HUES6 (cell line): Measurements from ENCODE around the gene FARP1.

Source experiments
- H3K27ac ChIP-seq: 2 replicates; pipeline ENCODE4 v1.7.0; 2013; ENCODE audit warnings: low read depth, mild to moderate bottlenecking, low read length, inconsistent platforms
- H3K27me3 ChIP-seq: 2 replicates; pipeline ENCODE4 v1.6.1; 2013; ENCODE audit warnings: low read length; ENCODE audit not compliant: control insufficient read depth, insufficient read depth
- H3K36me3 ChIP-seq: 2 replicates; pipeline ENCODE4 v1.6.1; 2013; ENCODE audit warnings: low read length; ENCODE audit not compliant: control insufficient read depth, insufficient read depth
- H3K4me1 ChIP-seq: 2 replicates; pipeline ENCODE4 v1.6.1; 2013; ENCODE audit warnings: low read length; ENCODE audit not compliant: control insufficient read depth, insufficient read depth
- H3K4me3 ChIP-seq: 2 replicates; pipeline ENCODE4 v1.5.1; 2013; ENCODE audit warnings: low read depth, low read length
- H3K9ac ChIP-seq: one replicate; pipeline ENCODE4 v1.6.1; 2013; ENCODE audit warnings: mild to moderate bottlenecking, low read length
- H3K9me3 ChIP-seq: 2 replicates; pipeline ENCODE4 v1.6.1; 2013; ENCODE audit warnings: low read depth, low read length; ENCODE audit not compliant: control insufficient read depth, insufficient read depth

FARP1 gene

DNA sequence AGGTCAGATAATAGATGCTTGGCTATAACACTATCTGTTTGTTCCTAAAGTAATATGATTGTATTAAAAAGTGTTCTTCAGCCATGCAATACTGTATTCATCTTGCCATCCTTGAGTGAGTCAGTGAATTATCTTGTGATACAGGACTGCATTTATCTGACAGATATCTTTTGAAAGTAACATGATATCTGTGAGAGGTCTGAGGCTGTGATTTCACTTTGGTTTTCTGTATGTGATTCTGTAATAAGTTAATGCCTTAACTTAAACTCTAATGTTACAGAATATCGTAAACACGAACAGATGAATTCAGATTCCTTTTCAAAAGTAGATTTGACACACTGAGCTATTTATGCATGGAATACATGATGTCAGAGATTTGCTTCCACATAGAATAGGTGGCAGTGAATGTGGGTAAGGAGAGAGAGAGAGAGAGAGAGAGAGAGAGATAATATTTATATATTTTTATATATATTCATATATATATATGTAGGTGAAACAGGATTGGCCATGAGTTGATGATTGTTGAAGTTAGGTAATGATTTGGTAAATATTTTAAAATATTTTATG is 132.1 kb downstream of the FARP1 start:
- Histone ChIP-seq H3K27ac (no peak overlapping the region), H3K36me3 (no peaks in the 10 kb centered on the region), H3K4me1 (peaks cover 42% of the 10 kb centered on the region), H3K9ac (no peak overlapping the region), H3K27me3 (no peaks in the 10 kb centered on the region), H3K9me3 (no peaks in the 10 kb centered on the region), H3K4me3 (no peak overlapping the region)

DNA sequence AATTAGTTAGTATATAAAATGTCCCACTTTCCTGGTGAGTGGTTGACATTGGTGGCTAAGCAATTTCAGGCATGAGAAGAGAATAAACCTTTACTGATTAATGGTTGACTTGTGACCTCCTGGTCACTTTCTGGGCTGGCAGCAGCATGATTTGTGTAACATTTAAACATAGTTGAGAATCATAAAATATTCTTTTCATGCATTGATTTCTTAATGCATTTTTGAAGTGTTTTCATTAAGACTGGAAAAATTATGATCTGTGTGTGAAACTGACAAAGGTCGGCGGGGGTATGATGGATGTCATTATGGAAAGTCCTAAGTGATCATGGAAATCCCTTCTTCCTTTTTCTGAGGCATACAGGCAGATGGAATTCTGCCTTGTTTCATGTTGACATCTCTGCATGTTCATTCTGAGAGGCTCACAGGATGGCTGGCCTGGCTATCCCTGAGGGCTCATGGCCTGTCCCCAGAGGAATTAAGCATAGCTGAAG is 132.8 kb downstream of the FARP1 start:
- Histone ChIP-seq H3K27me3 (no peaks in the 10 kb centered on the region), H3K4me1 (peaks cover 42% of the 10 kb centered on the region), H3K4me3 (no peak overlapping the region), H3K9me3 (no peaks in the 10 kb centered on the region), H3K36me3 (no peaks in the 10 kb centered on the region), H3K9ac (no peak overlapping the region), H3K27ac (no peak overlapping the region)

DNA sequence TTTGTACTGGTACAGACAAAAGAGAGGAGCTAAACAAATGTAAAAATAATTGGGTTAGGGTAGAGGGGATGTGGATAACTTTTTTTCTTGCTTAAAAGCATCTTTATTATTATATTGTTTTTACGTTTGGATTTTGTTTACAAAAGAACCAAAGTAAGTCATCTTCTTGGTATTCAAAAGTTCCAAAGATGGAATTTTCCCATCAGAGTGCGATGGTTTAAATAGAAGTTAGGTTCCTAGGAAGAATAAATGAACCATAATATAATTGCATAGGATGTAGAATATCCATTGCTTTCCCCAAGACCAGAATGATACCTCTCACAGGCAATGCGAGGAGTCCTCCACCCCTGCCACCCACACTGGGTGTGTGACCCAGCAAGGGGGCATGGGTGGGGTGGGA is 133.6 kb downstream of the FARP1 start:
- Histone ChIP-seq H3K4me1 (peaks cover 42% of the 10 kb centered on the region), H3K27me3 (no peaks in the 10 kb centered on the region), H3K4me3 (no peak overlapping the region), H3K9ac (no peak overlapping the region), H3K27ac (no peak overlapping the region), H3K36me3 (no peaks in the 10 kb centered on the region), H3K9me3 (no peaks in the 10 kb centered on the region)

DNA sequence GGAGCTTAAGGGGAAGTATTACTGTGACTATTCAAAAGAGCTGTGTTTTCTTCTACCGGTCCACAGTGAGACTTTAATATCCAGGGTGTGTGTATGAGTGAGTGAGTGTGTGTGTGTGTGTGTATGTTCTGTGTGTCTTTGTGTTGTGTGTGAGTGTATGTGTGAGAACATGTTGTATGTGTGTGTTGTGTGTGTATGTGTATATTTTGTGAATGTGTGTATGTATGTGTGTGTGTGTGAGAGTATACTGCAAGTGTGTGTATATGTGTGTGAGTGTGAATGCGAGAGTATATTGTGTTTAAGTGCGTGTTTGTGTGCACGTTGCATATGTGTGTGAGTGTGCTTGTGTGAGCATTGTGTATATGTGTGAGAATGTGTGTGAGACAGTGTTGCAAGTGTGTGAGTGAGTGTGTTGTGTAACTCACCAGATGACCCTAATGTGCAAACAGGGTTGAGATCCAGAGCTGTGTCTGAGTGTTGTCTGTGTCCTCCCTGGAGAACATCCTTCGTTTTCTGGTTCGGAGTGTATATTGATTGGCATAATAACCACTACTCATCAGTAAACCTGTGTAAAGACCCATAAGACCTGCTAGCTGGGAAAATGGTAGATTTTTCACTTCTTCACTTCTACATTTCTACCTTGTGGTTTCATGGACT is 135.3 kb downstream of the FARP1 start:
- peaks cover 34% of the 10 kb centered on the region for H3K4me1 ChIP-seq

DNA sequence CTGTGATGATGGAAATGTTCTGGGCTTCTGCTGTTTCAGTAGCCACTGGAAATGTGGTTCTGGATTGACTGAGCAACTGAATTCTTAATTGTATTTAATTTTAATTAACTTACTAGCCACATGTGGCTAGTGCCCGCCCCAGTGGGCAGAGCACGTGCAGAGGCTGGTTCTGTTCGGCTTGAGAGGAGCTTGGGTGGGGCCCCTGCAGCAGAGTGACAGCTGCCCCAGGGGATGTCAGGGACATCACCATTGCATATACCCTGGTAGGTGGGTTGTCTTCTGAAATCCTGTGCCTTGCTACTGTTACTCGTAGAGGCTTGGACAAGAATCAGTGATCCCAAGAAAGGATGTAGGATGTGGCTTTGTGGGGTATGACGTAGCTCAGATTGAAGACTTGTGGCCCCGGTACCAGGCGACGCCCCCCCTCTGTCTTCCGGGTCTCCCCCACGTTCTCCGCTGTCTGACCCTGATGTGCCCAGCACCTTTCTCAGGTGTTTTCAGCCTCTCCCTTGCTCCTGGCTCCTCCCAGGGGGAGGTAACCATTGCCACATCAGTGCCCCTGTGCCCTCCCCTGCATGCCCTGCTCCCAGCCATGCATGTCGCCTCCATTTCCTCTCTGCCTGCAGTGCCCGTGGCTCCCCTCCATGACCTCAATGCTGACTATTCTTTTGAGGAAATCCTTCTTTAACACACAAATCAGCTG is 136.7 kb downstream of the FARP1 start:
- H3K4me3 ChIP-seq, result no peak overlapping the region
- no peaks in the 10 kb centered on the region for H3K36me3 ChIP-seq
- no peak overlapping the region for H3K9ac ChIP-seq
- no peaks in the 10 kb centered on the region for H3K27me3 ChIP-seq
- H3K4me1 ChIP-seq, result peaks cover 25% of the 10 kb centered on the region
- no peak overlapping the region for H3K27ac ChIP-seq
- no peaks in the 10 kb centered on the region for H3K9me3 ChIP-seq

More for the DNA sequence above, 135.3 kb downstream of the FARP1 start:
- H3K9ac ChIP-seq, result no peak overlapping the region
- H3K27me3 ChIP-seq, result no peaks in the 10 kb centered on the region
- H3K36me3 ChIP-seq, result no peaks in the 10 kb centered on the region
- H3K9me3 ChIP-seq, result no peaks in the 10 kb centered on the region
- H3K27ac ChIP-seq, result no peak overlapping the region
- H3K4me3 ChIP-seq, result no peak overlapping the region

DNA sequence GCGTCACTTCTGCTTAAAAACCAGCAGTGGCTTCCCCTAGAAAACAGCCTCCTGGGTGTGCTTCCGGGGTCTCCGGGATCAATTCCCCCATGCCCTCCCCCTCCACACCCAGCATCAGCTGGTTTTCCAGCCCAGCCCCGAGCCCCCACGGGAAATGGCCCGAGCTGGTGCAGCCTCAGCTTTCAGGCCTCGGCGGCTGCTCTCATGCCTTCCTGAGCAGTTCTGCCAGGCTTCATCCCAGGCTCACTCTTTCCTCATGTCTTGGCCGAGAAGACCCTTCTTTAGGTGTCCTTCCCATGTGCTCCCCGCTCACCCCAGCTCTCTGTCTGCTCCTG is 137.2 kb downstream of the FARP1 start:
- no peak overlapping the region for H3K4me3 ChIP-seq
- no peak overlapping the region for H3K9ac ChIP-seq

DNA sequence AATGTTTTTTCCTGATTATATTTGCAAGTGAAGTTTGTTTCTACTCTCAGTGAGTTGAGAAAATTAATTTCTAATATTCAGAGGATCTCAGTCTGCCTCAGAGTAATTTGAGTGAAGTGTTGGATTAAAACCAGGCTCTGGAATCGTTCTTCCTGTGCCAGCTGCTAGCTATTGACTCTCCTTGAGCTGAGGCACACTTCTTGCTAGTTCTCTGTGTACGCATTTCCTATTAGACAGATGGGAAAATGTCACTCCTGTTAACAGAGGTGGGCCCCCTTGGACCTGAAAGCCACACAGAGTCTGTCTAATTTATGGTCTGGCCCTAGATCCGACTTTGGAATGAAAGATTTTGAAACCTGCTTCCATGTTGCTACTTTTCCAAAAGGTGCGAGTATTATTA is 141.8 kb downstream of the FARP1 start:
- Histone ChIP-seq H3K9ac (no peak overlapping the region), H3K4me3 (no peak overlapping the region), H3K4me1 (peaks cover 27% of the 10 kb centered on the region), H3K36me3 (no peaks in the 10 kb centered on the region), H3K27me3 (no peaks in the 10 kb centered on the region), H3K9me3 (no peaks in the 10 kb centered on the region), H3K27ac (no peak overlapping the region)

More for the DNA sequence above, 137.2 kb downstream of the FARP1 start:
- Histone ChIP-seq H3K27ac (no peak overlapping the region), H3K9me3 (no peaks in the 10 kb centered on the region), H3K27me3 (no peaks in the 10 kb centered on the region), H3K4me1 (peaks cover 26% of the 10 kb centered on the region), H3K36me3 (no peaks in the 10 kb centered on the region)

DNA sequence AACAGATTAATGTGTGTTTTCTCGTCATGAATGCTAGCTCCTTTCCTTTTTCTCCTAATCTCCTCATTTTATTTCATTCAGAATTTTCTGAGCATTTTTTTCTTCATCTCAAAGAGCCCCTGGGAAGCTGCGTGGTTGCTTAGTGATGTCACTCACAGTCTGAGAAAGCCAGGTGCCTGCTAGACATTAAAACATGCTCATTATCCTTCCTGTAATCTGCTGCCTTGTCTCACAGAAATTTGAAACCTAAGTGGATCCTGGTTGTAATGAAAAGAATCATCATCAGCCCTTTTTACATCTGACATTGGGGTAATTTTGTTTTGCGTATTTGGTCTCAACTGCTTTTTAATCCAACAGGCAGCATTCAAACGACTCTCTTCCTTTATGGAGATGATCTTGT is 142.4 kb downstream of the FARP1 start:
- Histone ChIP-seq H3K27me3 (no peaks in the 10 kb centered on the region), H3K4me3 (no peak overlapping the region), H3K9me3 (no peaks in the 10 kb centered on the region), H3K36me3 (no peaks in the 10 kb centered on the region), H3K4me1 (peaks cover 24% of the 10 kb centered on the region), H3K9ac (no peak overlapping the region), H3K27ac (no peak overlapping the region)

DNA sequence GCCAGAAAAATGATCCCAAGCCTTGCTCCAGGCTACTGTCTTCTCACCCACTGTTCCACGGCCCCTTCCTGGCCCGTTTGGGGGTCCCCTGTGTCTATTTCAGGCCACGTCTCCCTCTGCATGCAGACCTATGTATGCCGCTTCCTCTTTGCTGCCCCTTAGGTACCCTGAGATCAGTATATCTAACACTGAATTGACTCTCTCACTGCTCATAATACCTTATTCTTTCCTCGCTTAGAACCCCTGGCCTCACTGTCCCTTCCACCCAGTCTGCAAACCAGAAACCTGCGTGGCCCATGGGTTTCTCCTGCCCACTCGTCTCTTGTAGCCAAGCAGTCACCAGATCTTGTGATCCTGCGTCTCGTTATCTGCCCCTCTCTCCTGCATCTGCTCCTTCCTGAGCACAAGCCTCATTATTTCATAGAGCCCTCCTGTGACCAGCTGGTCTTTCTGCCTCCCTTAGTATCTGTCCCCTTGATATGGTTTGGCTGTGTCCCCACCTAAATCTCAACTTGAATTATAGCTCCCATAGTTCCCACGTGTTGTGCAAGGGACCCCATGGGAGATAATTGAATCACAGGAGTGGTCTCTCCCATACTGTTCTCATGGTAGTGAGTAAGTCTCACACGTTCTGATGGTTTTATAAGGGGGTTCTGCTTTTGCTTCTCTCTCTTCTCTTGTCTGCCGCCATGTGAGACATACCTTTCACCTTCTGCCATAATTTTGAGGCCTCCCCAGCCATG is 143.1 kb downstream of the FARP1 start:
- Histone ChIP-seq H3K27me3 (no peaks in the 10 kb centered on the region), H3K9me3 (no peaks in the 10 kb centered on the region), H3K4me3 (no peak overlapping the region), H3K4me1 (peaks cover 24% of the 10 kb centered on the region), H3K27ac (no peak overlapping the region), H3K9ac (no peak overlapping the region), H3K36me3 (no peaks in the 10 kb centered on the region)

DNA sequence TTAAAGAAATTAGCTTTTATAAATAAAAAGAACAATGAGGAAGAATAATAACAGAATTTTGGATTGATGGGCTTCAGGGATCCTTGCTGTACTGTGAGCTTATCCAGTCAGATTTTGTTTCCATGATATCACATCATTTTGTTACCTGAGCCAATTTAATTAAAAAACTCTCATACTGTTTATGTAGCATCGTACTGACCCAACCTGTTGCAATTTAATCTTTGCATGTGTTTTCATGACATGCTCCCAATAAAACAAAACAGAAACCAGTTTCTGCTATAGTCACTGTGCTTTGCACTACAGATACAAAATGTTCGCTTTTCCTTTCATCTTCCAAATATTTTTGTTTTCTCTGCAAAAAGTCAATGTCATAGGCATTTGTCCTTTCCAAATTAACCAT is 143.9 kb downstream of the FARP1 start:
- Histone ChIP-seq H3K4me3 (no peak overlapping the region), H3K4me1 (peaks cover 24% of the 10 kb centered on the region), H3K27me3 (no peaks in the 10 kb centered on the region), H3K27ac (no peak overlapping the region), H3K9ac (no peak overlapping the region), H3K9me3 (no peaks in the 10 kb centered on the region), H3K36me3 (no peaks in the 10 kb centered on the region)

DNA sequence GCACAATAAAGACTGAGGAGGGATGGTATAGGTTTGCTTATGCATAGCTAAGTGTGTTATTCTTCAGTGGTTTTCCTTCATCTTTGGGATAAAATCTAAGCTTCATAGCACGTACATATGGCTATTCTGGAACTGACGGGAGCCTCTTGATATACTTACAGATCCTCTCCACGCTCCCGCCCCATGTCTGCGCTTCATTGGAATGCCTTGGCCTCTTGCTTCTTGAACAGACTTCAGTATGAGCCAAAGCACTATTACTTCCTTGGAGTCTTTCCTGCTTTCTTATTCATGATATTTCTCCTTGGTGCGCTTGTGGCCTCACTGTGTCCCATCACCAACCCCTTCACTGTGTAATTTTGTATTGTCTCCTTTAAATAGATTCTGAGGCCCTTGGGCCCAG is 145.3 kb downstream of the FARP1 start:
- H3K9ac ChIP-seq, result no peak overlapping the region
- H3K9me3 ChIP-seq, result no peaks in the 10 kb centered on the region
- H3K4me1 ChIP-seq, result peaks cover 24% of the 10 kb centered on the region
- no peak overlapping the region for H3K27ac ChIP-seq
- H3K27me3 ChIP-seq, result no peaks in the 10 kb centered on the region
- H3K36me3 ChIP-seq, result no peaks in the 10 kb centered on the region
- H3K4me3 ChIP-seq, result no peak overlapping the region
